GM12878 (cell line): ENCODE measurements around the gene PDZD8. TPM values are rescaled to one million over a fixed set of nuclear protein-coding genes. Genes with fewer than 3 reads are reported as not detected.

Experiments
- ATAC-seq: fragments of 200-7000 bp; cut with Tn5 transposase; 3 replicates; pipeline ENCODE4 v1.9.1; 2020; ENCODE audit warnings: mild to moderate bottlenecking, moderate library complexity
- BruUV-seq: library from RNA; stranded (reverse); fragments of 400-500 nt; replicated peaks from 2 replicates; lab custom pipeline; 2021; lab: Mats Ljungman, UMichigan
- CTCF ChIA-PET: fragments of 300-600 bp; sonication (Branson Sonifier 250); formaldehyde crosslinking; extraction: SDS; loops from one replicate; lab custom pipeline; 2021; ENCODE audit warnings: inconsistent platforms; lab: Yijun Ruan, JAX
- POLR2A ChIA-PET: fragments of 350-600 bp; formaldehyde crosslinking; extraction: SDS; loops from one replicate; lab custom pipeline; 2021; ENCODE audit warnings: inconsistent platforms; lab: Charles Lee
- RAD21 ChIA-PET: fragments of 300-600 bp; sonication (Branson Sonifier 250); formaldehyde crosslinking; loops from one replicate; lab custom pipeline; 2023; ENCODE audit warnings: antibody characterized with exemption; ENCODE audit not compliant: unreplicated experiment; lab: Charles Lee
- SMC1A ChIA-PET: fragments of 300-600 bp; sonication (Branson Sonifier 250); formaldehyde crosslinking; loops from one replicate; lab custom pipeline; 2023; ENCODE audit not compliant: unreplicated experiment, uncharacterized antibody; lab: Charles Lee
- DNase-seq: peaks from one replicate; pipeline ENCODE4 v3.0.0-alpha.2; 2011; ENCODE audit warnings: low read depth, low spot score
- FAIRE-seq: peaks from 3 replicates; lab custom pipeline; 2011; peaks lifted over from hg19 to GRCh38; lab: Jason Lieb, UNC
- H2AFZ ChIP-seq: 2 replicates; pipeline ENCODE4 v1.6.0; 2011; ENCODE audit warnings: low read depth, low read length, control low read depth; ENCODE audit not compliant: control insufficient read depth
- H3K27ac ChIP-seq: 2 replicates; pipeline ENCODE4 v1.5.1; 2011; ENCODE audit warnings: control low read depth; ENCODE audit not compliant: control insufficient read depth, insufficient read depth
- H3K27me3 ChIP-seq, 2 experiments: replicated peaks in 1 of 2; 2 replicates each; pipeline versions ENCODE4 v1.6.0 to v1.6.1; 2011; ENCODE audit warnings: low read length in 1 of 2; ENCODE audit not compliant: control insufficient read depth in 2 of 2, insufficient read depth in 2 of 2
- H3K36me3 ChIP-seq, 2 experiments: 2 replicates each; pipeline ENCODE4 v1.5.1; 2011; ENCODE audit warnings: low read length in 1 of 2; ENCODE audit not compliant: control insufficient read depth in 2 of 2, insufficient read depth in 2 of 2
- H3K4me1 ChIP-seq: 2 replicates; pipeline ENCODE4 v1.6.1; 2011; ENCODE audit warnings: mild to moderate bottlenecking, low read length, moderate library complexity, mixed read lengths; ENCODE audit not compliant: control insufficient read depth, insufficient read depth
- H3K4me2 ChIP-seq: 2 replicates; pipeline ENCODE4 v1.6.0; 2011; ENCODE audit warnings: control low read depth; ENCODE audit not compliant: control insufficient read depth, insufficient read depth
- H3K4me3 ChIP-seq: fragments of 200-600 bp; sonication (generic); 2 replicates; pipeline ENCODE4 v1.5.1; 2016
- H3K79me2 ChIP-seq: 2 replicates; pipeline ENCODE4 v1.6.0; 2011; ENCODE audit warnings: low read length; ENCODE audit not compliant: control insufficient read depth, insufficient read depth
- H3K9ac ChIP-seq: 2 replicates; pipeline ENCODE4 v1.8.0; 2011; ENCODE audit warnings: low read length, control low read depth, mixed read lengths; ENCODE audit not compliant: control insufficient read depth, insufficient read depth
- H3K9me3 ChIP-seq: replicated peaks from 3 replicates; pipeline ENCODE4 v1.5.1; 2011; ENCODE audit warnings: mild to moderate bottlenecking, low read length; ENCODE audit not compliant: control insufficient read depth, insufficient read depth
- H4K20me1 ChIP-seq: 2 replicates; pipeline ENCODE4 v1.6.0; 2011; ENCODE audit not compliant: control insufficient read depth, insufficient read depth
- CBX3 ChIP-seq: fragments of 200-600 bp; sonication (generic); IDR thresholded peaks from 2 replicates; pipeline ENCODE4 v1.6.1; 2016; ENCODE audit warnings: low read depth, borderline replicate concordance
- GABPA ChIP-seq: IDR thresholded peaks from 2 replicates; pipeline ENCODE4 v1.6.1; 2014; ENCODE audit warnings: antibody characterized with exemption, low read depth, mild to moderate bottlenecking, inconsistent platforms
- IKZF2 ChIP-seq, 2 experiments: fragments of 450-650 bp; IDR thresholded peaks; 2 replicates each; pipeline ENCODE4 v1.6.1; 2017; ENCODE audit warnings: mild to moderate bottlenecking in 2 of 2, moderate library complexity in 2 of 2
- KAT2A ChIP-seq: conservative IDR thresholded peaks from 2 replicates; pipeline ENCODE4 v1.6.1; 2011; ENCODE audit warnings: low read depth, low read length; ENCODE audit not compliant: control insufficient read depth
- MEF2A ChIP-seq: IDR thresholded peaks from 2 replicates; pipeline ENCODE4 v1.6.1; 2011; ENCODE audit warnings: low read depth, mild to moderate bottlenecking, low read length, moderate library complexity; ENCODE audit not compliant: insufficient read depth
- MLLT1 ChIP-seq: fragments of 450-650 bp; IDR thresholded peaks from 2 replicates; pipeline ENCODE4 v1.6.1; 2016; ENCODE audit warnings: mild to moderate bottlenecking
- NFYB ChIP-seq: IDR thresholded peaks from 2 replicates; pipeline ENCODE4 v1.6.1; 2011; ENCODE audit warnings: low read depth, mild to moderate bottlenecking, low read length, improper control_type of control experiment, moderate library complexity; ENCODE audit not compliant: insufficient read depth
- RUNX3 ChIP-seq: IDR thresholded peaks from 2 replicates; pipeline ENCODE4 v1.6.1; 2012; ENCODE audit warnings: low read length, inconsistent platforms
- SMAD1 ChIP-seq: fragments of 450-650 bp; IDR thresholded peaks from 2 replicates; pipeline ENCODE4 v1.6.1; 2018; ENCODE audit warnings: mild to moderate bottlenecking, low read depth; ENCODE audit not compliant: partially characterized antibody
- TARDBP ChIP-seq: IDR thresholded peaks from 2 replicates; pipeline ENCODE4 v1.6.1; 2016; ENCODE audit warnings: borderline replicate concordance
- TBL1XR1 ChIP-seq: IDR thresholded peaks from 2 replicates; pipeline ENCODE4 v1.6.1; 2012; ENCODE audit warnings: low read depth, low read length, improper control_type of control experiment
- YBX1 ChIP-seq: fragments of 450-650 bp; IDR thresholded peaks from 2 replicates; pipeline ENCODE4 v1.6.1; 2016; ENCODE audit warnings: antibody characterized with exemption
- WGBS: methylation state at CpG from one replicate; pipeline ENCODE4 v1.1.6; 2016; ENCODE audit warnings: low lambda C conversion rate; ENCODE audit not compliant: insufficient replicate concordance, insufficient coverage; ENCODE audit errors: missing lambda C conversion rate; 5-methylcytosine and 5-hydroxymethylcytosine counted together
- in situ Hi-C: fragments of 300-500 bp; cut with MboI; formaldehyde crosslinking; loops from 9 replicates; pipeline ENCODE4 v1.14.3; 2018; ENCODE audit warnings: mixed read lengths
- intact Hi-C: fragments of 100-400 bp; cut with micrococcal nuclease; formaldehyde crosslinking; loops from one replicate; pipeline ENCODE4 v1.14.2; 2022; ENCODE audit not compliant: unreplicated experiment
- polyA plus RNA-seq, 11 experiments: library from polyadenylated mRNA; depleted of rRNA in 4 of 11; unstranded in 6 of 11; stranded (reverse) in 5 of 11; fragments of >200 nt; fragmentation: Nextera tagmentation in 4 of 11; fragmentation: Illumina TruSeq in 1 of 11; extraction: Ambion mirVana in 4 of 11; extraction: Trizol in 1 of 11; gene quantifications; 1 replicate in 1 of 11; 2 replicates in 10 of 11; pipeline versions ENCODE4 v1.2.1 to v1.2.3, GENCODE V29; 2011 to 2016; ENCODE audit warnings: inconsistent platforms in 2 of 11, missing spikeins in 2 of 11, low read depth in 1 of 11
- total RNA-seq, 4 experiments: library from RNA; depleted of rRNA in 3 of 4; stranded (reverse); fragments of >200 nt in 3 of 4; fragmentation: Illumina TruSeq in 1 of 4; extraction: Trizol in 1 of 4; gene quantifications; 2 replicates each; pipeline versions ENCODE4 v1.2.1 to v1.2.3, GENCODE V29; 2013 to 2021
- TF ChIP-seq, protein P1 (sequence below): IDR thresholded peaks from 2 replicates; pipeline ENCODE4 v1.6.1; 2012; ENCODE audit warnings: low read length, inconsistent platforms
- TF ChIP-seq, protein P2 (sequence below): fragments of 450-650 bp; formaldehyde crosslinking; IDR thresholded peaks from 2 replicates; pipeline ENCODE4 v1.4.0; 2020; ENCODE audit warnings: mild to moderate bottlenecking, moderate library complexity

PDZD8 gene
- total and polyA plus RNA-seq, 10 of the 15 experiments (the other 5 are each of a cell fraction or from before 2014, with no cell fraction given), result 2.0 to 21.2 (median 6.7) TPM

- RAD21 ChIA-PET, result interaction anchor here (1.2 kb wide), 1 partner anchor 189 kb away, joined by 4 read pairs; no protein-coding TSS in a partner anchor
- intact Hi-C loops, result no loop called here
- POLR2A ChIA-PET, result interaction anchor here (0.7 kb wide), 1 partner anchor 12 kb away, joined by 6 read pairs; no protein-coding TSS in a partner anchor
- BruUV-seq, result no TSS peak
- Histone ChIP-seq H3K9me3 (no peaks in the 10 kb centered on the region), H3K4me1 (no peaks in the 10 kb centered on the region), H3K27me3 (no peaks in the 10 kb centered on the region), H3K79me2 (no peaks in the 10 kb centered on the region), H3K4me3 (no peak overlapping the region), H3K4me2 (no peak overlapping the region), H3K9ac (no peak overlapping the region), H2AFZ (no peak overlapping the region), H3K27ac (no peak overlapping the region), H3K36me3 (no peaks in the 10 kb centered on the region), H4K20me1 (no peaks in the 10 kb centered on the region; the same call in 1 of the 2 replicates)
- ATAC-seq, result no peak
- DNase-seq, result no peak
- SMC1A ChIA-PET, result interaction anchor here (0.6 kb wide), 2 partner anchors 28 to 44 kb away, joined by 3 read pairs; no protein-coding TSS in a partner anchor
- in situ Hi-C loops, result no loop called here
- FAIRE-seq, result no peak
- 33% methylated on average over 3 of the region's 3 CpGs for WGBS
- TF ChIP-seq YBX1 (no peak), KAT2A (no peak), GABPA (no peak), RUNX3 (no peak), MLLT1 (no peak), TARDBP (no peak), NFYB (no peak), SMAD1 (no peak), IKZF2 (IDR thresholded peaks at IDR 0.05) (no peak), CBX3 (no peak), MEF2A (no peak), TBL1XR1 (no peak)
- TF ChIP-seq, protein P1, sequence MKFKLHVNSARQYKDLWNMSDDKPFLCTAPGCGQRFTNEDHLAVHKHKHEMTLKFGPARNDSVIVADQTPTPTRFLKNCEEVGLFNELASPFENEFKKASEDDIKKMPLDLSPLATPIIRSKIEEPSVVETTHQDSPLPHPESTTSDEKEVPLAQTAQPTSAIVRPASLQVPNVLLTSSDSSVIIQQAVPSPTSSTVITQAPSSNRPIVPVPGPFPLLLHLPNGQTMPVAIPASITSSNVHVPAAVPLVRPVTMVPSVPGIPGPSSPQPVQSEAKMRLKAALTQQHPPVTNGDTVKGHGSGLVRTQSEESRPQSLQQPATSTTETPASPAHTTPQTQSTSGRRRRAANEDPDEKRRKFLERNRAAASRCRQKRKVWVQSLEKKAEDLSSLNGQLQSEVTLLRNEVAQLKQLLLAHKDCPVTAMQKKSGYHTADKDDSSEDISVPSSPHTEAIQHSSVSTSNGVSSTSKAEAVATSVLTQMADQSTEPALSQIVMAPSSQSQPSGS, result no peak
- TF ChIP-seq, protein P2, sequence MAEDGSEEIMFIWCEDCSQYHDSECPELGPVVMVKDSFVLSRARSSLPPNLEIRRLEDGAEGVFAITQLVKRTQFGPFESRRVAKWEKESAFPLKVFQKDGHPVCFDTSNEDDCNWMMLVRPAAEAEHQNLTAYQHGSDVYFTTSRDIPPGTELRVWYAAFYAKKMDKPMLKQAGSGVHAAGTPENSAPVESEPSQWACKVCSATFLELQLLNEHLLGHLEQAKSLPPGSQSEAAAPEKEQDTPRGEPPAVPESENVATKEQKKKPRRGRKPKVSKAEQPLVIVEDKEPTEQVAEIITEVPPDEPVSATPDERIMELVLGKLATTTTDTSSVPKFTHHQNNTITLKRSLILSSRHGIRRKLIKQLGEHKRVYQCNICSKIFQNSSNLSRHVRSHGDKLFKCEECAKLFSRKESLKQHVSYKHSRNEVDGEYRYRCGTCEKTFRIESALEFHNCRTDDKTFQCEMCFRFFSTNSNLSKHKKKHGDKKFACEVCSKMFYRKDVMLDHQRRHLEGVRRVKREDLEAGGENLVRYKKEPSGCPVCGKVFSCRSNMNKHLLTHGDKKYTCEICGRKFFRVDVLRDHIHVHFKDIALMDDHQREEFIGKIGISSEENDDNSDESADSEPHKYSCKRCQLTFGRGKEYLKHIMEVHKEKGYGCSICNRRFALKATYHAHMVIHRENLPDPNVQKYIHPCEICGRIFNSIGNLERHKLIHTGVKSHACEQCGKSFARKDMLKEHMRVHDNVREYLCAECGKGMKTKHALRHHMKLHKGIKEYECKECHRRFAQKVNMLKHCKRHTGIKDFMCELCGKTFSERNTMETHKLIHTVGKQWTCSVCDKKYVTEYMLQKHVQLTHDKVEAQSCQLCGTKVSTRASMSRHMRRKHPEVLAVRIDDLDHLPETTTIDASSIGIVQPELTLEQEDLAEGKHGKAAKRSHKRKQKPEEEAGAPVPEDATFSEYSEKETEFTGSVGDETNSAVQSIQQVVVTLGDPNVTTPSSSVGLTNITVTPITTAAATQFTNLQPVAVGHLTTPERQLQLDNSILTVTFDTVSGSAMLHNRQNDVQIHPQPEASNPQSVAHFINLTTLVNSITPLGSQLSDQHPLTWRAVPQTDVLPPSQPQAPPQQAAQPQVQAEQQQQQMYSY (CRISPR knock-in tag), result no peak
- CTCF ChIA-PET, result interaction anchor here (1.2 kb wide), 1 partner anchor 85 kb away, joined by 3 read pairs; no protein-coding TSS in a partner anchor
Measured at GRCh38 chr10:117405730-117406129, 30.5 kb upstream of the PDZD8 start.
